Stimulated activated CD4-positive, alpha-beta T cell treated with anti-CD3 and anti-CD28 coated beads, Interleukin-2, amount 100 ng/mL, for 48 hours (primary cell): ENCODE measurements around the gene CTAG1A.
"Not testable (repeated sequence)": the region's sequence is repeated elsewhere in the genome, so short reads cannot be mapped to it uniquely, and the experiment has no call there.

ENCODE experiments used
- DNase-seq, 2 donors: peaks; one replicate each; pipeline ENCODE4 v3.0.0-alpha.2; 2020

Gene CTAG1A

DNA sequence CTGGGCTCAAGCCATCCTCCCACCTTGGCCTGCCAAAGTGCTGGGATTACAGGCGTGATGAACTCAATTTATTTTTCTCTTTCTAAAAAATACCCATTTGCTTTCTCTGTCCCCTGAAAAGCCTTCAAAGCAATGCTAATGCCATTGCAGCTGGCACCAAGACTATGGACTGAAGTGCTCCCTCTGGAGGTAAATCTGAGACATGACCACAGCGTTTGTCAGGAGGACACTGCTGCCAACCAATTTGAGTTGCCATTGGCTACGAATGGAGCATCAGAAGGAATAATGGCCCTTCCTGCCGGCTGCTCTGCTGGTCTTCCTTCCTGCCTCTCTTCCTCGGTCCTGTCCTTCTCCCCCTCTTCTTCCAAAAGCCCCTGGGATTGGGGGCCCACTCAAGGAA, 9.9 kb upstream of the CTAG1A start:
- DNase-seq, result not testable (repeated sequence)

DNA sequence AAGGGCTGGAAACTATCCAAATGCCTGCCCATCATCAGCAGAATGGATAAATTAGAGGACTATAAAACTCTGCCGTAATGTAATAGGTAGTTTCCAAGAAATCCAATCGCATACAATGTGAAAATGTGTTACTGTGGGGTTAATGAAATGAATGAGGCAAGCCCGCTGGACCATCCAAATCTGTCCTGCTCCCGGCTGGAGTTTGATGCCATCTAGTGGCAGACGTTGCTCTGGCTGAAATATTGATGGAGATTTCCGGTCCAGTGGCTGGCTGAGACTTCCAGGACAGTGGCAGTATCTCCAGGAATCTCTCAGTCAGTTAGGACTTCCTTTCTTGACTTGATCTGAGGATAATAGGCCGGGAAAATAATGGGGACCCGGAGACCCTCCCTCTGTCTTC, 1.9 kb upstream of the CTAG1A start:
- not testable (repeated sequence) for DNase-seq

DNA sequence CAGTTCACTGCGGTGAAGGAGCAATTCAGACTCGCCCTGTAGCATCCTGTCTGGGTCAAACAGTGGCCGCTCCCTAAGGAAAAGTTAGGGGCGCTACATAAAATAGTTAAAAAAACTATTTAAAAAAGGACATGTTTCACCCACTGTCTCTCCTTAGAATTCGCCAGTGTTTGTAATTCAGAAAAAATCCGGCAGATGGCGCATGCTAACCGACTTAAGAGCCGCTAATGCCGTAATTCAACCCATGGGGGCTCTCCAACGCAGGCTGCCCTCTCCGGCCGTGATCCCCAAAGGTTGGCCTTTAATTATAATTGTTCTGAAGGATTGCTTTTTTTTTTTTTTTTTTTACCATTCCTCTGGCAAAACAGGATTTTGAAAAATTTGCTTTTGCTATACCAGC, 5.5 kb downstream of the CTAG1A start:
- DNase-seq, result not testable (repeated sequence)

DNA sequence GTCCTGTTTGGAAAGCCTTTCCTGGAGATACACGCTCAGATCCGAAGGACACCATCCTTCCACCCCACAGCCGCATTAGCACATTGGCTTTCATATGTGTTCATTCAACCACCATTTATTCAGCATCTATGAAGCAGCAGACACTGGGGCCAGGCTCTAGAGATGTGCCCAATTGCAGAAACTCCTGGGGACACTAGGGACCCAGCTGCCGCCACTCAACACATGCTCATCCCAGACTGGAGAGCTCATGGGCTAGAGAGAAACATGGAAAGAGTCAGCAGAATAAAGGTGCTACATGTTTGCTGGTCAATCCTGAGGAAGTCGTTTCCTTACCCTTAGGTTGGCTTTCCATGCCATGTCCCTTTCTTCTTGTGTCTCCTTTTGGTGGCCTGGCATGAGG, 7.6 kb downstream of the CTAG1A start:
- DNase-seq, result no peak

DNA sequence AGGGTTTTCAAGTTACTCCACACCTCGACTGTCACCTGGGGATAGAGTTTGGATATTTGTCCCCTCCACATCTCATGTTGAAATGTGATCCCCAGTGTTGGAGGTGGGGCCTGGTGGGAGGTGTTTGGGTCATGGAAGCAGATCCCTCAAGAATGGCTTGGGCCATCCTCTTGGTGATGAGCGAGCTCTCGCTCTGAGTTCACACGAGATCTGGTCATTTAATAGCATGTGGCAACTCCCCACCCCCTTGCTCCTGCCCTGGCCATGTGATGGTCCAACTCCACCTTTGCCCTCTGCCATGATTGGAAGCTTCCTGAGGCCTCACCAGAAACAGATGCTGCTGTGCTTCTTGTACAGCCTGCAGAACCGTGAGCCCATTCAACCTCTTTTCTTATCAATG, 8.3 kb downstream of the CTAG1A start:
- DNase-seq, result no peak

DNA sequence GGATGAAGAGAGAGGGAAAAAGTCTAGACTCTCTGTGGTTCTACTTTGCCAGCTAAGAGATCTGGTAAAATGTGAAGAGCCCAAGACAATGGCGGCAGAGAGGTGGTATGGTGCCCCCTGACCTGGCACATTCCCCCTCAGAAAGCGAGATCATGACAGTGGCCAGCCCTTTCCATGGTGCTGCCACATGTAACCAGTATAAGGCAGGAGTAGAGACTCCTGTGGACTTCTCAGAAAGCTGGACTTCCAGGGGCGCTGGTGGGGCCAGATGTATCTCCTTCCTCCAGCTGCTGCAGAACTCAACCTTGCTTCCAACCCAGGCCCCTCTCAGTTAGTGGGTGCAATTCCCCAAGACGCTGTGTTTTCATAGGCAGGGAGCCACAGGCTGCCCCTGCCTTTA, 9.6 kb downstream of the CTAG1A start:
- no peak for DNase-seq

DNA sequence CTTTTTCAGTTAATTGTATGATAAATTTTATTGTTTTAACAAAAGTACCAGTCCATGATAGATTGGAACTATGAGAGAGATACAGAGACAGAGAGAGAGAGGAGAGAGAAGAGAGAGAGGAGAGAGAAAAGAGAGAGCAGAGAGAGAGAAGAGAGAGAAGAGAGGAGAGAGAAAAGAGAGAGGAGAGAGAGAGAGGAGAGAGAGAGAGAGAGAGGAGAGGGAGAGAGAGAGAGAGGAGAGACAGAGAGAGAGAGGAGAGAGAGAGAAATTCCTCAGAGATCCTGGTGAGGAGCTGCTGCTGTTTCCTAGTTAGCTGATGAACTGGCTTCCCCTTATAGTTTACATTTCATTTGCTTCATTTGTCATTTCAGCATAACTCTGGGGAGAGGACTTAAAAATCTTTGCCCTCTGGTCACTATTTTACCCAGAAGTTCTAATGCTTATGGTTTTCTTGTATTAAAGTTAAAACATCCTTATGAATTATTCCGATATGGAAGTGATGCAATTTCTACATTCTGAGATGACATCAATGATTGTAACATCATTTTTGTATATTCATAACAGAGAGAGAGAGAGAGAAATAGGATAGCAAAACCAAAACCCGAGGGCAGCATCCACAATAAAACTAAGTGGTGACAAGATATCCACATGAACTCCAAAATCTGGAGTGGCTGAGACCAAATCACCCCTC, 10.8 kb downstream of the CTAG1A start:
- no peak for DNase-seq

DNA sequence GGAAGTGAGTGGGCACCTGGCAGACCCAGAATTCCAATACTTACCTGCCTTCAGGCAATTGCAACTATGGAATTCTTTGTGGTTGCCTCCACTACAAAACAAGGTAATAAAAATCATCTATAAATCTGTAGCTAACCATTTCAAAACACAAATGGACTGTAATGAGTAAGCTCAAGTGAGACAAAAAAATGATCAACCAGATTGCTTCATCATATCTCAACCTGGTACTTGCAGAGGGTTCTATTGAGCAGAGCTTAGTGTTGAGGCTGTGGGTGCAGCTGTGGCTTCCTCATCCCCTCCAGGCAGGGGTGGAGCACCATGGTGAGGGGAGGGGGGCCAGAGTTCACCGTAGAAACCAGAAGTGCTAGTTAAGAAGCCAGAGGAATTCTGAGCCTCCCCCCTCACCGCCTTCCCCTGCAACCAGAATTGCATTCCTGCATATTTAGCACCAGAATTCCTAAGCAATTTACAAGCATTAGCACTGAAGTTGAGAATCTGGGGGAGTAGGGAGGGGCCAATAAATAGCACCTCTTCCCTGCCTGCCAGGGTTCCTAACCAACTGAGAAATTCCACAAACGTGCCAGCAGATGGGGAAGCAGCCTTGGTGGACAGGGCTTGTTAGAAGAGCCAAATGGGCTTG, 11.5 kb downstream of the CTAG1A start:
- DNase-seq, result no peak

DNA sequence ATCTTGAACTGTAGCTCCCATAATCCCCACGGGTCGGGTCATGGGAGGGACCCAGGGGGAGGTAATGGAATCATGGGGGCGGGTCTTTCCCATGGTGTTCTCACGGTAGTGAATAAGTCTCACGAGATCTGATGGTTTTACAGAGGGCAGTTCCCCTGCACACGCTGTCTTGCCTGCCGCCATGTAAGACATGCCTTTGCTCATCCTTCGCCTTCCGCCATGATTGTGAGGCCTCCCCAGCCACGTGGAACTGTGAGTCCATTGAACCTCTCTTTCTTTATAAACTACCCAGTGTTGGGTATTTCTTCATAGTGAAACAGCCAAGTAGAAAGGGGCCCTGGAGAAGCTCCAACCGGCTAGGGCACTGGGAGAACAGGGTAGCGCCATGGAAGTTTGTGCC, 12.3 kb downstream of the CTAG1A start:
- no peak for DNase-seq

DNA sequence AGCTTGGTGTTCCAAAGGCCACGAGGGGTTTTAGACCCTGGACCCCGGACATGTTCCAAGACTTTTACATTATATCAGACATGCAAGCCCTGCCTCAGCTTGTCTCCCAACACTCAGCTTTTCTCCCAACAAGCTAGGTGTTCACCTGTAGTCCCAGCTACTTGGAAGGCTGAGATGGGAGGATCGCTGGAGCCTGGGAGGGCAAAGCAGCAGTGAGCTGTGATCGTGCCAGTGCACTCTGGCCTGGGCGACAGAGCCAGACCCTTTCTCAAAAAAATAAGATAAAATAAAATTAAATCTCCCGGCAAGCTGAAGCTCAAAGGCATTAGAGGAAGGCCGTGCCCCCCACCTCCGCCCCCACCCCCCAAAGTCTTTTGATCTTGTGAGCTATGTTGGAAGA, 13.7 kb downstream of the CTAG1A start:
- no peak for DNase-seq

DNA sequence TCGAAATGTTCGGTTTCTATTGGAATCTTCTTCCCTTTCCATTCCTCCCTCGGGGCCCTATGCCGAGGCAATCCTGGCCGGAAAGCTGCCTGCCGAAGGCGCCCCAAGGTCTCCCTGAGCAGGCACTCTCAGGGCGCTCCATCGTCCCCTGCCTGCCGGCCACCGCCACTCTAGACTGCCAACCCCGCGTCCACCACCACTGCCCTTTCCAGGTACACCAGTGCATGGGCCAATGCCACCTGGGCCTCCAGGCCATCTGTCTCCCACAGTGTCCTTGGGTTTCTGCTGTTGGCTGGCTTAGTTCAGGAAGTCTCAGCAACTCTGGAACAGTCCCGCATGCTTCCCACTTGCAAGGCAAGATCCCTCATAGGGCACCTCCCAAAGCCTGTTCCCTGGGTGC, 14.6 kb downstream of the CTAG1A start:
- no peak for DNase-seq

DNA sequence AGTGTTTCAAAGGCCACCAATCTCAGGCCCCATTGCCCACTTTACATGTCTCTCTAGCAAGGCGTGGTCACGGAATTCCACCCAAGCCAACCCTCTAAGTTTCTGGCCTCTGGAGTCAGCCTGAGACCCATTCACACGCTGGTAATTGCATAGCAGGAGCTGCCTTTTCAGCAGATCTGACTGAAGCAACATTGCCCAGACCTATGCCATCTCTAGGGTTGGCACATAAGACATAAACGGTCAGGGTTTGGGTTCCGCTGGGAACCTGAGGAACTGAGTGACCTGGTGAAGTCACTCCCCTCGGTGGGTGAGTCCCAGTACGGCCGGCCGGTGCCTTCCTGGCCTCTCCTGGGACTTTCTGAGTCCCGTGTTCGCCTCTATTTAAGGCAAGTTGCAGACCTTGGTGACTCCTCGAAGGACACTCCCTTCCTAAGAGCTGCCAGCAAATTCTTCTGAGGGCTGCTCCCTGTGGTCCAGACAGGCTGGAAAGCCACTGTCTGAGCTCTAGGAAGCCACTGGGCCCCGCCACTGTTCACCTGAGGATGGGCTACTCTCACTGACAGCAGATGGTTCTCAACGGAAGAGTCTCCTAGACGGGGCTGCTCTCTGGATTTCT, 15.9 kb downstream of the CTAG1A start:
- DNase-seq, result no peak

DNA sequence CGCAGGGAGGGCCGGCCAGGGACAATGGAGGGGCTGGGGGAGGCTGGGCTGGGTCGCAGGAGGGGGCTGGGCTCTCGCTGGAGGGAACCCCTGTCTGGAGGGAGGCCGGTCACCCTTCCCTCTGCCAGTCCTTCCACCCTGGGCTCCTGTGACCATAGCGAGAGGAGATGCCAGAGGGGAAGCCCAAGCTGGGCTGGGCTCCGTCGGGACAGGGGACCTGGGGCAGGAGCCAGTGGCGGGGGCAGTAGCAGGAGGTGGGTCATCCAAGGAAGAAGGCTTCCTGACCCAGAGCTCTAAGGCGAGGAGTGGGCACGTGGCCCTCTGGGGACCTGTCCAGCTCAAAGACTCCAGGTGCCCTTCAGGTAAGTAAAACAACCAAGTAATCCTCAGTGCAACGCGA, 17.3 kb downstream of the CTAG1A start:
- DNase-seq, result no peak

DNA sequence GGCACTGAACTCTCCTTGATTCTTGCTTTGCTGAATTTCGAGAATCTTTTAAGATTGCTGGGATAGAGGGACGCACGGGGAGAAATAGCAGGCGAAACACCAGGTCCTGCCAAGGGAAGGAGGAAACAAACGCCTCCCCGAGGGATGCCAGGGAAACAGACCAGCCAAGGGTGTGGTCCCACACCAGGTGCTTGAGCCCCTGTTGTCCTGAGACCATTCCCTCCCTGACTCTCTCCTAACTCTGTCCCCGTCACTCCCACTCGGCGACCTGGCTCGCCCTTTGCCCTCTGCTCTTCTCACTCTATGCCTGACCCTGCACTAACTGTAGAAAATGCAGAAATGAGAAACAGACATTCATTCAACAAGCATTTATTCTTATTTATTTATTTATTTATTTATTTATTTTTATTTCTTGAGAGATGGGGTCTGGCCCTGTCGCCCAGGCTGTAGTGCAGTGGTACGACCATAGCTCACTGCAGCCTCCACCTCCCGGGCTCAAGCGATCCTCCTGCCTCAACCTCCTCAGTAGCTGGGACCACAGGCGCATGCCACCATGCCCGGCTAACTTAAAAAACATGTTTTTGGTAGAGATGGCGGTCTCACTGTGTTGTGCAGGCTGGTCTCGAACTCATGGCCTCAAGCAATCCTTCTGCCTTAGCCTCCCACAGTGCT, 18.0 kb downstream of the CTAG1A start:
- DNase-seq, result no peak

DNA sequence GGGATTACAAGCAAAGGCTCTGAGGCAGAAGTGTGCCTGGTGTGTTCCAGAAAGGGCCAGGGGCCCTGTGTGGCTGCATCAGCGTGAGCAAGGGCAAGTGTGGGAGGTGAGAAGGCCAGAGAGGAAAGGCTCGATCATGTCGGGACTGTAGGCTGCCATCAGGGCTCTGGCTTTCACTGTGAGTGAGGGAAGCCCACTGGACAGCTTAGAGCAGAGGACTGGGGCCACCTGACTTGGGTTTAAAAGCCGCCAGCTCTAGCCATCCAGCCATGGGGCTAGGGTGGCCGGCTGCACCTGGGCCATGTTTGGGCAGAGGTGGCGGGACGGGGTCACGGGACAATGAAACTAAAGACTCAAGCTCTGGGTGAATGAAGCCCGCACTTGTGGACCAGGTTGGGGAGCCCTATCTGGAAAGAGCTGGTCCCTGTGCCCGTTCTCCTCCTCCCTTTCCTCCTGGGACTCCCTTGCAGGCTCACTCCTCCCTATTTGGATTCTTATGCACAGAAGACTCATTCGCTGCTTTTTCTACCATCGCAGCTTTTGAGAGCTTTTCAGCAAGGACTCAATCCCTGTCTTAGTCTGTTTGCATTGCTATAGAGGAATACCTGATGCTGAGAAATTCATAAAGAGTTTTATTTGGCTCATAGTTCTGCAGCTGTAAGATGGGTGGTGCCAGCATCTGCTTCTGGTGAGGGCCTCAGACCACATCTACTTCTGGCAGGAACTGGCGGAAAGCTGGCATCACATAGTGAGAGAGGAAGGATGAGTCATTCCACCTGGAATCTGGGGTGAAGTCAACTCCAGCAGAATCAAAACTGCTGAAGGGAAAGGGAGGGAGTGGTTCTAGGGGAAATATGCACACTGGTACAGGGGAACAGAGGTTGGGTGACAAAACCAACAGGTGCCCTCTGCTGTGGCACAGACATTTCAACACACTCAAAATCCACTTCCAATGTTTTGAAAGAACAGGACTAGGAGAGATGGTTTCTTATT, 18.8 kb downstream of the CTAG1A start:
- no peak for DNase-seq

DNA sequence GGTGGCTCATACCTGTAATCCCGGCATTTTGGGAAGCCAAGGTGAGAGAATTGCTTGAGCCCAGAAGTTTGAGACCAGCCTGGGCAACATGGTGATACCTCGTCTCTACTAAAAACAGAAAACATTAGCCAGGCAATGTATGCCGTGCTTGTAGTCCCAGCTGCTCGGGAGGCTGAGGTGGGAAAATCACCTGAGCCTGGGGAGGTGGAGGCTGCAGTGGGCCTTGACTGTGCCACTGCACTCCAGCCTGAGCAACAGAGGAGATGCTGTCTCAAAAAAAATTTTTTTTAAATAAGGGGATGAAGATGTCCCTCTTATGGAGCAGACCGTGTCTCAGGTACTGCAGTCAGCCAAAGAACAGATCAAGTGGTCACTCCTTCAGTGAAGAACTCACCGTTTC, 20.6 kb downstream of the CTAG1A start:
- DNase-seq, result no peak

DNA sequence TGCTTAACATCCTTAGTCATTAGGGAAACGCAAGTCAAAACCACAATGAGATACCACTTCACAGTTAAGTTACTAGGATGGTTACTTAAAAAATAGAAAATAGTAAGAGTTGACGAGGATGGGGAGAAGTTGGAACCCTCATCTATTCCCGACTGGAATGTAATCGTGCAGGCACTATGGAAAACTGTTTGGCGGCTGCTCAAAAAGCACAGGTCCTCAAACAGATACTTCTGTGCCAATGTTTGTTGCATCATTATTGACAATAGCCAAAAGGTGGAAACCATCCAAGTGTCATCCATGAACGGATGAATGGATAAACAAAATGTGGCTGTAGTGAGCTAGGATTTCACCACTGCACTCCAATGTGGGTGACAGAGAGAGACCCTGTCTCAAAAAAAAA, 22.4 kb downstream of the CTAG1A start:
- DNase-seq, result no peak

DNA sequence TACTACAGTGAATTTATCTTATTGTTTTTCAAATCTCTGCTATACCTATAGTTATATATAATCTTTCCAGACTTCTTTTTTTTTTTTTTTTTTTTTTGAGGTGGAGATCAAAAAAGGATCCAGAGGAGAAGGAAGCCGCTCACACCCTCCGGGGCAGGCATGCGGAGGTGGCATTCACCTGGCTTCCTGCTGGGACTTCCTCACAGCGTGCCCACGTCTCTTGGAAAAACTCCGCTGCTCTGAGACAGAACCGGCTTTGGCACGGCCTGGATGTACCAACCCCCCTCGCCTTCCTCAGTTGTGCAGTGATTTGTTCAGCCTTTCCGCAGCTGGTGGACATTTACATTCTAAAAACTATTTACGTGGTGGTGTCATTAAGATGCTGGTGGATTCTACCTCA, 23.0 kb downstream of the CTAG1A start:
- DNase-seq, result not testable (repeated sequence)

DNA sequence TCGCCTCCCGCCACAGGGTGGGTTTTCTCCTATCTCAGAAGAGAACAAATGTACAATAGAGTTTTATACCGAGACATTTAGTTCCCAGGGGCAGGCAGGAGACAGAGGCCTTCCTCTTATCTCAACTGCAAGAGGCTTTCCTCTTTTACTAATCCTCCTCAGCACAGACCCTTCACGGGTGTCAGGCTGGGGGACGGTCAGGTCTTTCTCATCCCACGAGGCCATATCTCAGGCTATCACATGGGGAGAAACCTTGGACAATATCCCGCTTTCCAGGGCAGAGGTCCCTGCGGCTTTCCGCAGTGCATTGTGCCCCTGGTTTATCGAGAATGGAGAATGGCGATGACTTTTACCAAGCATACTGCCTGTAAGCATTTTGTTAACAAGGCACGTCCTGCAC, 23.9 kb downstream of the CTAG1A start:
- DNase-seq, result not testable (repeated sequence)

DNA sequence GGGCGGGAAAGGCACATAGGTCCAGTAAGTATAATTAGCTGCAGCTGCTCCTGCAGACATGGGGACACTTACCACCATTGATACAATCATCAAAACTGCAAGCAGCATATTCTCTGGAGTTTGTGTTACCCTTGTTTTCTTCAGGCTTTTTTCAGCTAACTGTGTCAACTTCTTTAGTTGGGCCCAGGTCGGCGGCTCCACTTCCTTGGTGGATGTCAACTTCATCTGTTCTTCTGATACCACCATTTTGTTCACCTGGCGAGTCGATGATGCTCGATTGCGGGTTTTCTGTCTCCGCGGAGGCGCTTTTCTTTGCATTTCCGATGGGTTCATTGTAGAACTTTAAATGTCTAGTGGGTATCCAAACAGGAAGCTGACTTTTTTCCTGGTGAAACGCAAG, 26.2 kb downstream of the CTAG1A start:
- DNase-seq, result not testable (repeated sequence)

DNA sequence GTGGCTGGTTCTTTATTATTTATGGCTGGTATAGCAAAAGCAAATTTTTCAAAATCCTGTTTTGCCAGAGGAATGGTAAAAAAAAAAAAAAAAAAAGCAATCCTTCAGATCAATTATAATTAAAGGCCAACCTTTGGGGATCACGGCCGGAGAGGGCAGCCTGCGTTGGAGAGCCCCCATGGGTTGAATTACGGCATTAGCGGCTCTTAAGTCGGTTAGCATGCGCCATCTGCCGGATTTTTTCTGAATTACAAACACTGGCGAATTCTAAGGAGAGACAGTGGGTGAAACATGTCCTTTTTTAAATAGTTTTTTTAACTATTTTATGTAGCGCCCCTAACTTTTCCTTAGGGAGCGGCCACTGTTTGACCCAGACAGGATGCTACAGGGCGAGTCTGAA, 28.7 kb downstream of the CTAG1A start:
- not testable (repeated sequence) for DNase-seq

DNA sequence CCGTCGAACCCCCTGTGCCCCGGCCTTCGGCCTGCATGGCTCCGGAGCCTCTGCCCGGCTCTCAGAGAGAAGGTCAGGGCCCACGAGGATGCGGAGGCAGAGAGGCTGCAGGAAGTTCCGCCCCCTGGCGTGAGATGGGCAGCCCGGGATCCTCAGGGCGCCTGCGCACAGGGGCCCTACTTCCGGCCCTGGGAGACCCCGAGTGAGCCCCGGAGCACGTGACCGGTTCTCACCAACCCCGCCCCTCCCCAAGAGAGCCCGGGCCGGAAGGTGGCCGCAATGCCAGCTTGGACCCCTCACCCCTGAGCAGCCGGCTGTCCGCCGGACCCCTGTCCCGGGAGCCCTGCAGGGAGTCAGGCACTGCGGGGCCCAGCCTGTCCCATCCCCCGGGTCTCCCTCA, 34.2 kb downstream of the CTAG1A start, which contains the start of gene CTAG1B:
TSS of gene CTAG1B (minus strand) at position 101 of the 400 bp plus-strand sequence. CDS start at position 37, 64 bp downstream.
- not testable (repeated sequence) for DNase-seq
